WTC11 (cell line): ENCODE measurements around the gene STEAP1B.

ENCODE experiments used
- FOXP1 ChIP-seq: sonication (generic); formaldehyde crosslinking; IDR thresholded peaks from 2 replicates; pipeline ENCODE4 v1.8.0; 2022; ENCODE audit warnings: missing genetic modification reagents, mild to moderate bottlenecking, moderate library complexity, borderline replicate concordance
- TF ChIP-seq, protein P1 (sequence below): fragments of 200-600 bp; IDR thresholded peaks from 2 replicates; pipeline ENCODE4 v1.8.0; 2022; ENCODE audit warnings: antibody characterized with exemption

GRCh38 chr7:22387583-22387982 is 112.4 kb downstream of the STEAP1B start:
- TF ChIP-seq, protein P1, sequence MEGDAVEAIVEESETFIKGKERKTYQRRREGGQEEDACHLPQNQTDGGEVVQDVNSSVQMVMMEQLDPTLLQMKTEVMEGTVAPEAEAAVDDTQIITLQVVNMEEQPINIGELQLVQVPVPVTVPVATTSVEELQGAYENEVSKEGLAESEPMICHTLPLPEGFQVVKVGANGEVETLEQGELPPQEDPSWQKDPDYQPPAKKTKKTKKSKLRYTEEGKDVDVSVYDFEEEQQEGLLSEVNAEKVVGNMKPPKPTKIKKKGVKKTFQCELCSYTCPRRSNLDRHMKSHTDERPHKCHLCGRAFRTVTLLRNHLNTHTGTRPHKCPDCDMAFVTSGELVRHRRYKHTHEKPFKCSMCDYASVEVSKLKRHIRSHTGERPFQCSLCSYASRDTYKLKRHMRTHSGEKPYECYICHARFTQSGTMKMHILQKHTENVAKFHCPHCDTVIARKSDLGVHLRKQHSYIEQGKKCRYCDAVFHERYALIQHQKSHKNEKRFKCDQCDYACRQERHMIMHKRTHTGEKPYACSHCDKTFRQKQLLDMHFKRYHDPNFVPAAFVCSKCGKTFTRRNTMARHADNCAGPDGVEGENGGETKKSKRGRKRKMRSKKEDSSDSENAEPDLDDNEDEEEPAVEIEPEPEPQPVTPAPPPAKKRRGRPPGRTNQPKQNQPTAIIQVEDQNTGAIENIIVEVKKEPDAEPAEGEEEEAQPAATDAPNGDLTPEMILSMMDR: no peak
- no peak for TF ChIP-seq FOXP1 (CRISPR knock-in tag)
